HK-2 (cell line): ENCODE measurements around the gene SH3BGRL2.
A peak's percentile ranks its signal among the peaks of the same experiment; 100 is the strongest.

Experiments
- DNase-seq: peaks from one replicate; pipeline ENCODE4 v3.0.0-alpha.2; 2018; ENCODE audit not compliant: unreplicated experiment

Gene SH3BGRL2

GRCh38 chr6:79699606-79700005 is 68.5 kb downstream of the SH3BGRL2 start:
- no peak for DNase-seq

GRCh38 chr6:79702691-79703090 is 71.6 kb downstream of the SH3BGRL2 start:
- DNase-seq, result no peak

GRCh38 chr6:79704200-79704599 is 73.1 kb downstream of the SH3BGRL2 start:
- DNase-seq, result no peak

- no peak for DNase-seq
These were observed 74.4 kb downstream of the SH3BGRL2 start for GRCh38 chr6:79705456-79705995.

- no peak for DNase-seq
These were observed 75.4 kb downstream of the SH3BGRL2 start for GRCh38 chr6:79706527-79706926.

GRCh38 chr6:79707621-79708020 is 76.5 kb downstream of the SH3BGRL2 start:
- DNase-seq, result no peak

- no peak for DNase-seq
These were observed 77.1 kb downstream of the SH3BGRL2 start for GRCh38 chr6:79708095-79708791.

GRCh38 chr6:79710127-79710526 is 79.0 kb downstream of the SH3BGRL2 start:
- DNase-seq, result no peak

- no peak for DNase-seq
These were observed 80.0 kb downstream of the SH3BGRL2 start for GRCh38 chr6:79711167-79711566.

GRCh38 chr6:79712144-79712543 is 81.0 kb downstream of the SH3BGRL2 start:
- DNase-seq, result no peak

- no peak for DNase-seq
These were observed 81.5 kb downstream of the SH3BGRL2 start for GRCh38 chr6:79712616-79713135.

- peak; percentile 5 for DNase-seq
These were observed 82.7 kb downstream of the SH3BGRL2 start for GRCh38 chr6:79713701-79714322.

GRCh38 chr6:79717989-79718388 is 86.9 kb downstream of the SH3BGRL2 start:
- DNase-seq, result no peak

- DNase-seq, result no peak
These were observed 87.5 kb downstream of the SH3BGRL2 start for GRCh38 chr6:79718509-79719247.

GRCh38 chr6:79719248-79719960 is 88.3 kb downstream of the SH3BGRL2 start:
- no peak for DNase-seq

- DNase-seq, result no peak
These were observed 93.7 kb downstream of the SH3BGRL2 start for GRCh38 chr6:79724816-79725215.

GRCh38 chr6:79731471-79731870 is 100.3 kb downstream of the SH3BGRL2 start:
- no peak for DNase-seq

- DNase-seq, result no peak
These were observed 102.3 kb downstream of the SH3BGRL2 start for GRCh38 chr6:79733388-79733787.

GRCh38 chr6:79734374-79734773 is 103.2 kb downstream of the SH3BGRL2 start:
- DNase-seq, result no peak

- no peak for DNase-seq
These were observed 104.1 kb downstream of the SH3BGRL2 start for GRCh38 chr6:79735183-79735582.

GRCh38 chr6:79737172-79737571 is 106.0 kb downstream of the SH3BGRL2 start:
- DNase-seq, result no peak

- DNase-seq, result no peak
These were observed 110.9 kb downstream of the SH3BGRL2 start for GRCh38 chr6:79742030-79742429.
